NCI-H146 (cell line): Measurements from ENCODE around the gene MYO10.
"Not testable (repeated sequence)": the region's sequence is repeated elsewhere in the genome, so short reads cannot be mapped to it uniquely, and the experiment has no call there.

Experiments
- DNase-seq: peaks from one replicate; lab custom pipeline; 2025; lab: John Stamatoyannopoulos, UW

MYO10 gene

DNA sequence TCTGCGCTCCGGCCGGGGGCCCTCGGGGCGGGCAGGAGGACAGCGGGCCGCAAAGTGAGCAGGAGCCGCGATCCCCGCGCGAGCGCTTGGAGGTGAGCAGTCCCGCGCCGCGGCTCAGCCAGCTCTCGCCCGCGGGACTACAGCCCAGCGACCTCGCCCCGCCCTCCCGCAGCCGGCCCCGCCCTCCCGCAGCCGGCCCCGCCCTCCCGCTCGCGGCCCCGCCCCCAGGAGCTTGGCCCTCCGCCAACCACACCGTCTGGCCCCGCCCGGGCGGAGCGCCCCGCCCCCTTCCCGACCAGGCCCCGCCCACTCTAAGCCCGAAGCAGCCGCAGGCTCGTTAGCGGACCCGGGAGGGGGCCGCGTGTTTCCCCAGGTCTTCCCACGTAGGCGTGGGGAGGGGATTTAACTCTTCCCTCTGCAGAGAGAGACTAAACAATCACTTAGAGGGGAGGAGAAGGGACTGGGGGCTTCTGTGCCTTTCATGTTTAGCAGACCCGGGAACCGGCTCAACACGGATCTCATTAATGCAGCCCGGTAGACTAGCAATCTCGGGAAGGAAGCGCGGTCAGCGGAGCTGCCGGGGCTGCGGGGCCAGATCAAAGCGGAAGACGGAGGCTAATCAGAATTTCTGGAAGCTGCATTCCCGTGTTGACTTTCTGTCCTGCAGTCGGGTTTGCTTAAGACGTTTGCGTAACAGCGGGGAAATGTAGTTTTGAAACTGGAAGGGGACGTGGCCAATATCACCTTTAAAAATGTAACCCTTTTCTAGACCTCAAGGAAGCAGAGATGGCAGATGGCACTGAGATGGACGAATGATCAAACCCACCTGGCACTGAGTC is at the start of gene MYO10:
MYO10 (minus strand) TSS at position 139 of the 839 bp plus-strand sequence. CDS start 480 bp downstream, outside the sequence.
- peak; percentile 89 for DNase-seq

DNA sequence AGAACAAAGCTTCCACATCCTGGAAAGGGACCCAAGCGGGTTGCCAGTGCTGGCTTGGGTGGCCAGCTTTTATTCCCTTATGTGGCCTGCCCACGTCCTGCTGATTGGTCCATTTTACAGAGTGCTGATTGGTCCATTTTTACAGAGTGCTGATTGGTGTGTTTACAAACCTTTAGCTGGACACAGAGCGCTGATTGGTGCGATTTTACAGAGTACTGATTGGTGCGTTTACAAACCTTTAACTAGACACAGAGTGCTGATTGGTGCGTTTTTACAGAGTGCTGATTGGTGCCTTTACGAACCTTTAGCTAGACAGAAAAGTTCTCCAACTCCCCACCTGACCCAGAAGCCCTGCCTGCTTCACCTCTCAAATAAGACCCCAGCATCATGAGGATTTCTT is 49.2 kb upstream of the MYO10 start:
- not testable (repeated sequence) for DNase-seq

DNA sequence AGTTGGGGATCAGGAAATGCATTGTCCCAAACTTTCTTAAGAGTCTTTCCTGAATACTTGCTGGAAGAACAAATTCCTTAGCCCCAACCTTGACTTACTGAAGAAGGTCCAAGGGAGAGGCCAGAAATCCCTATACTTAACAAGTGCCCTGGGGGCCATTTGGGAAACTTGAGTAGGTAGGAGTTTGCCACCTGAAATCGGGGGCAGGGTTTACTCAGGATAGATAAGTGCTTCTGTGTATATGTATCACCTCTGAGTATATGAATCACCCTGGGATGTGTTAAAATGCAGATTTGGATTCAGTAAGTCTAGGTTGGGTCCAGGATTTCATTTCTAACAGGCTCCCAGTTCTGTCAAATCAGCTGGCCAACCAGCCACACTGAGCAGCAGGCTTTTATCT is 47.9 kb upstream of the MYO10 start:
- no peak for DNase-seq

DNA sequence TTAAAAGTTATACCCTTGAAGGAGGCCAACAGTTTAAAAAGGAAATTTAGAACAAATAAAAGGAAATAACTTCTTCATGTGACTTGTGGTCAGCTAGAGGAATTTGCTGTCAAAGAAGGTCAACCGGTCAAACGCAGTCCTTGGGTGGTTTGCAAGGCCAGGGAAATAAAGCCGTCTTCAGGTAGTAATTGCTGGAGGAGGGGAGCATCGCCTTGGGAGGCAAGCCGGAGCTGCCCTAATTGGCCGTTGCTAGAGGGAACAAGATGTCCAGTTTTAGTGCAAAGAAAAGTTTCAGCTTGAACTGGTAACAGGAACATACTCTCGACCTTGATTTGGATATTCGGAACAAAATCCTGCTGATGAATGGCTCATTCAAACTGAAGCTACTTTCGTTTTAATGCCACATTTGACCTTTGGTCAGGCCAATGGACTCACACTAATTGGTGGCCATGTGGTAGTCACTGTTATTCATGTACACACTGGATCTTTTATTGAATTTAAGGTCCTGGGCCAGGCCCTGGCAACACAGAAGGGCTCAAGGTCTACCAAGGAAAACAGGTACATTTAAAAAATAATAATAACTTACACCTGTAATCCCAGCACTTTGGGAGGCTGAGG is 47.0 kb upstream of the MYO10 start:
- no peak for DNase-seq

DNA sequence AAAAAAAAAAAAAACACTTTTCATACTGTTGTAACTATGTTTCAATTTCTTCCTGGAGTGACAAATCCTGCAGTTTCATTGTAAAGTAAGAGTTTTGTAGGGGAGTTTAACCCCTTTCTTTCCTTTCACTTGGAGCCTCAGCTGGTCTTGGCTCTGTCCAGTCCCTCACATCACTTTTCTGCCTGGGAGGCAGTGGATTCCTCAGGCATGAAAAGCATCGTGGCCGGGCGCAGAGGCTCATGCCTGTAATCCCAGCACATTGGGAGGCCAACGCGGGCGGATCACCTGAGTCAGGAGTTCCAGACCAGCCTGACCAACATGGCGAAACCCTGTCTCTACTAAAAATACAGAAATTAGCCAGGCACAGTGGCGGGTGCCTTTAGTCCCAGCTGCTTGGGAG is 45.6 kb upstream of the MYO10 start:
- DNase-seq: no peak

DNA sequence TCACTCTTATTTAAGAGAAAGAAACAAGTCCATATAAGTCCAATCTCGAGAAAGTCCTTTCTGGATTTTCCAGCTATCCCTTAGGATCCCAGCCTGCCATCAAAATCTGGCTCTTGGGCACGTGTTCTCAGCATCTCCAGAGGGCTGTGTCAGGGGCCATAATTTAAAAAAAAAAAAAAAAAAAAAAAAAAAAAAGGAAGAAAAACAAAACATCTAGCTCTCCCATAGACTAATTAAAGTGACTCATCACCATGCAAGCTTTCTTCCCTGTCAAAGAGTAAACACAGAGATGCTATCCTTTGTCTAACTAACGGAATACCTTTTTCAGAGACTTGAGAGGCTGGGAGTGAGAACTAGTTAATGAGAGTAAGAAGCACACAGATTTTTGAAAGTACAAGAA is 44.9 kb upstream of the MYO10 start:
- no peak for DNase-seq

DNA sequence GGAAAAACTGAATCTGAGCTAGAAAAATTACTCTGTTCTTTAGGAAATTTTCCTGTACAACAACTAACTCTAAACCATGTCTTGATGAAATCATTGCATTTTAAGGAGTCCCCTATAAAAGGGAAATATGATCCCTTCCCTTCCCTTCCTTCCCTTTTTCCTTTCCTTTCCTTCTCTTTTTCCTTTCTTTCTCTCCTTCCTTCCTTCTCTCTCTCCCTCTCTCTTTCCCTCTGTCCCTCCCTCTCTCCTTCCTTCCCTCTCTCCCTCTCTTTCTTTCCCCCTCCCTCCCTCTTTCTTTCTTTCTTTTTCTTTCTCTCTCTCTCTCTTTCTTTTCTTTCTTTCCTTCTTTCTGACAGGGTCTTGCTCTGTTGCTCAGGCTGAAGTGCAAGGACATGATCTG is 42.2 kb upstream of the MYO10 start:
- DNase-seq: no peak

DNA sequence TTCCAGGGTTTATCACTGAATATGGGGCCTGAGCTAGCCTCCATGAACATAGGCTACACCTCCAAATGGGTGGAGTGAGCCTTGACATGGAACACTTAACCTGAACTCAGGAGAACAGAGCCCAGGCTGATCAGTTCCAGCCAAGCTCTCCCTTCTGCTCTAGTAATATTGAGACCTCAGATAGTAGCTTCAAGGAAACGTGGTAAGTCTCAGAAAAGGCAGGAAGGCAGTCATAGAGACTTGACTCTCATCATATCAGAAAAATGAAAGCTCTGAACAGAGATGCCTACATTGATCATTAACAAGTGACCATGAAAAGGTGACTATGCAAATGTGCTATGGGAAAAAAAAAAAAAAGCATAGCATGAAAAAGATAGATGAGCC is 40.5 kb upstream of the MYO10 start:
- no peak for DNase-seq

DNA sequence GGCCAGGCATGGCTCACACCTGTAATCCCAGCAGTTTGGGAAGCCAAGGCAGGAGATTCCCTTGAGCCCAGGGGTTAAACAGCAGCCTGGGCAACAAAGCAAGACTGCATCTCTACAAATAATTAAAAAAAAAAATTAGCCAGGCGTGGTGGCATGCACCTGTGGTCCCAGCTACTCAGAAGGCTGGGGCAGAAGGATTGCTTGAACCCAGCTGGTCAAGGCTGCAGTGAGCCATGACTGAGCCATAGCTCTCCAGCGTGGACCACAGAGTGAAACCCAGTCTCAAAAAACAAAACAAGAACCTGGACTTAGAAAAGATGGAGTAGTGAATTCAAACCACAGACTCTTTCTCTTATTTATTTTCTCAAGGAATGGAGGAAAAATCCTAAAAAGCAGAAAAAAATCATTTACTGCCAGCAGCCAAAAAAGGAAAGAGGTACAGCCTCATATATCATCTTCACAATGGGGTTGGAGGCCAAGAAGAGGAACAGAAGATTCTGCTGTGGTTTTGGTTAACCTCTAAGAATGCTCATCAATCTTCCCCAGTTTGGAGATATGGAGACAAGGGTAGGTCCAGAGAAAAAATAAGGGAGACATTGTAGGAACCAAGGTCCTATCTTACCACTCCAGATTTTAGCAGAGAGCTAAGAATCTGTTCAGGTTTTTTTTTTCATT is 40.0 kb upstream of the MYO10 start:
- no peak for DNase-seq

DNA sequence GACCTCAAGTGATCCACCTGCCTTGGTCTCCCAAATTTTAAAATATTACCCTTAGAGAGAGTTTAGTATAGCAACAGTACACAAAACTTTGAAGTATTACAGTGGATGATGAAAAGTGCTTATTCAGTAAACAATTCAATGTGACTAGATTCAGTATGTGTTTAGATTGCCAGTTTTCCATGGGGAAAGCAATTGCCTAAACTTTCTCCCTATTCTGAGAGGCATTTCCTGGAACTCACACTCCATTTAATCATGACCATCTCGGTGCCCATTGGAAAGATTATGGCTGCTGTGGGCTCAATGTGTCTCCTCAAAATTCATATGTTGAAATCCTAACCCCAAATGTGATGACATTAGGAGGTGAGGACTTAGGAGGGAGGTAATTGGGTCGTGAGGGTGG is 38.9 kb upstream of the MYO10 start:
- DNase-seq: no peak

DNA sequence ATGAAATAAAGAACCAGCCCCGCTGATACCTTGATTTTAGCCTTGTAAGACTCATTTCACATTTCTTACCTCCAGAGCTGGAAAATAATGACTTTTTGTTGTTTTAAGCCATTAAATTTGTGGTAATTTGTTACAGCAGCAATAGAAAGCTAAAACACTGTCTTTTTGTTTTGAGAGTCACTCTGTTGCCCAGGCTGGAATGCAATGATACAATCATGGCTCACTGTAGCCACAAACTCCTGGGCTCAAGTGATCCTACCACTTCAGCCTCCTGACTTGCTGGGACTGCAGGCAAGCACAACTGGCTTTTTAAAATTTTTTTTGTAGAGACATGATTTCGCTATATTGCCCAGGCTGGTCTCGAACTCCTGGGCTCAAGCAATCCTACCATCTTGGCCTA is 34.7 kb upstream of the MYO10 start:
- no peak for DNase-seq

DNA sequence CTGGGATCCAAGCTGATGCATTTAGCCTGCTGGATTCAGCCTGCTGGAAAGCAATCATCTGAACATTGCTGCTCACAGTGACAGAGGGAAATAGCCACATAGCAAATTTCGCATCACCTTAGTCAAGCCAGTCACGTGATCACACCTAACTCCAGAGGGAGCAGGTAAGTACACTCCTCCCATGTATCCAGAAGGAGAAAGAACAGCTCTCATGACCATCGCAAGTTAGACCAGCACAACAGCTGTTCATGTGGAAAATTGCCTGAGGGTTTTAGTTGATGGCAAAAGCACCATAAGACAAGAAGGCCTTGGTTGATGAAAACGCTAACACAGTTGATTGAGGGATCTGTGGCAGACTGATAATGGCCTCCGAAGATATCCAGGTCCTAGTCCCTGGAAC is 34.2 kb upstream of the MYO10 start:
- no peak for DNase-seq

DNA sequence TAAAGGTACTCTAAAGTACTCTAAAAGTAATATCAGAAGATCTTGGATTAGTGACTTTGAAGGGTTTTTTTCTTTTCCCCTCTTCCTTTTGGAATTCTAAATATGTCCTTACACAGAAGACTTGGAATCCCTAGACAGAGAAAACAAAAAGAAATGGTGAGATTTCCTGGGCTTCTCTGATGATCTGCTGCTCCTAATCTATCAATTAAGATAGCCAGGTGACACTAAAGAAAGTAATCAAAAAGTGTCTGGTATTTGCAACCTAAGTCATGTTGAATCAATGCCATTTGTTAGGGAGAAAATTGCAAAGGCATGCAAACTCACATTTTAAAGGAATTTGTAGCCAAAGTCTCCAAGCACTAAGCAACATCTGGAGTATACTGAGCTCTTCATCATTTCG is 29.5 kb upstream of the MYO10 start:
- no peak for DNase-seq

DNA sequence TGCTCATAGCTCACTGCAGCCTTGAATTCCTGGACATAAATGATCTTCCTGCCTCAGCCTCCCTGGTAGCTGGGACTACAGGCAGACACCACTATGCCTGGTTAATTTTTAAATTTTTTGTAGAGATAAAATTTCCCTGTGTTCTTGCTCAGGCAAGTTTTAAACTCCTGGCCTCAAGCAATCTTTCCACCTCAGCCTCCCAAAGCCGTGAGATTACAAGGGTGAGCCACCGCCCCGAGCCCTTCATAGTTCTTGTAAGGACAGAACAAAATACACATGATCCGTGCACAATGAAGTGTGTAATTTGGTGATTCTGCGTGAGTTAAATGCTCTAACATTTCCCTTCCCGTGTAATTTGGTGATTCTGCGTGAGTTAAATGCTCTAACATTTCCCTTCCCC is 27.7 kb upstream of the MYO10 start:
- DNase-seq: no peak

DNA sequence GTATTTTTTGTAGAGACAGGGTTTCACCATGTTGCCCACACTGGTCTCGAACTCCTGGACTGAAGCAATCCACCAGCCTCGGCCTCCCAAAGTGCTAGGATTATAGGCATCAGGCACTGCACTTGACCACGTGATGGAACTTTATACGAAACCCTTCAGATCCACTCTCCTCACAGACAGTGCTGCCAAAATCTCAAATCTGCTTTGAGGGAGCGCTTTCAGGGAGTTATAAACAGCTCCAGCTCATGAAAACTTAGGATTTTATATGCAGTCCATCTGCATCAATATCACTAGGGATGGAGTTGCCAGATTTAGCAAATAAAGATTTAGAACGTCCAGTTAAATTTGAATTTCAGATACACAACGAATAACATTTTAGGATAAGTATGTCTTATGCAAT is 25.0 kb upstream of the MYO10 start:
- no peak for DNase-seq

DNA sequence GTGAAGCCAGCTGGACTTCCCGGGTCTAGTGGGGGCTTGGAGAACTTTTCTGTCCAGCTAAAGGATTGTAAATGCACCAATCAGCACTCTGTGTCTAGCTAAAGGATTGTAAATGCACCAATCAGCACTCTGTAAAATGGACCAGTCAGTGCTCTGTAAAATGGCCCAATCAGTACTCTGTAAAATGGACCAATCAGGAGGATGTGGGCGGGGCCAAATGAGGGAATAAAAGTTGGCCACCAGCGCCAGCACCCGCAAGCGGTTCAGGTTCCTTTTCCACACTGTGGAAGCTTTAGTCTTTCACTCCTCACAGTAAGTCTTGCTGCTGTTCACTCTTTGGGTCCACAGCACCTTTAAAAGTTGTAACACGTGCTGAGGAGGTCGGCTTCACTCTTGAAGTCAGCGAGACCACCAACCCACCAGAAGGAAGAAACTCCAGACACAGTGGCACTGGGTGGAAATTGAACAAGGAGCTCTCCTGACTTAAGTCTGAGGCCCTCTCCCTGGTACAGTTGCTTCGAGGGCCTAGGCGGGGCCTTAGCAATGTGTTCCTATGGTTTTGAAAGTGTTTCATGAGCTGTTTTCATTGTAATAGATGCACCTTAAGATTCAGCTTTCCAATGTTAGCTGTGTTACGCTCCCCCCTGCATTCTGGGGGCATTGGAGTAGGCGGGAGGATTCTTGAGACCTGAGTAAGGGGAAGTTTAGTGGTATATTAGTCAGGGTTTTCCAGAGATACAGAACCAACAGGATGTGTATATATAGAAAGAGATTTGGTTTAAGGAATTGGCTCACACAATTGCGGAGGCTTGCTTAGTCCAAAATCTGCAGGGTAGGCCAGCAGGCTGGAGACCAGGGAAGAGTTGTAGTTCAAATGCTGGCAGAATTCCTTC is 21.5 kb upstream of the MYO10 start:
- no peak for DNase-seq

DNA sequence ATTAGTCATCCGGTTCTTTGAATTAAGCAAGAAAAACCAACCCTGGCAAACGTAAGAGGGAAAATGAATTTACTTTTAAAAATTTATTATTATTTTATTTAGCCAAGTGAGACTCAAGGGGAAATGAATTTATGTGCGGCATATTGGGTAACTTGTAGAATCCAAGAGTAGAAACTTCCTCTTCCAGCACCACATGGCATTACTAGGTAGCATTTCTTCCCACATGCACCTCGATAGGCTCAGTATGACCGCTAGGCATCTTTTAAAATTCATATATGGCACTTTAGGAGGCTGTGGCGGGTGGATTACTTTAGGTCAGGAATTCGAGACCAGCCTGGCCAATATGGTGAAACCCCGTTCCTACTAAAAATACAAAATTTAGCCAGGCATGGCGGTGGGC is 17.6 kb upstream of the MYO10 start:
- DNase-seq: no peak

DNA sequence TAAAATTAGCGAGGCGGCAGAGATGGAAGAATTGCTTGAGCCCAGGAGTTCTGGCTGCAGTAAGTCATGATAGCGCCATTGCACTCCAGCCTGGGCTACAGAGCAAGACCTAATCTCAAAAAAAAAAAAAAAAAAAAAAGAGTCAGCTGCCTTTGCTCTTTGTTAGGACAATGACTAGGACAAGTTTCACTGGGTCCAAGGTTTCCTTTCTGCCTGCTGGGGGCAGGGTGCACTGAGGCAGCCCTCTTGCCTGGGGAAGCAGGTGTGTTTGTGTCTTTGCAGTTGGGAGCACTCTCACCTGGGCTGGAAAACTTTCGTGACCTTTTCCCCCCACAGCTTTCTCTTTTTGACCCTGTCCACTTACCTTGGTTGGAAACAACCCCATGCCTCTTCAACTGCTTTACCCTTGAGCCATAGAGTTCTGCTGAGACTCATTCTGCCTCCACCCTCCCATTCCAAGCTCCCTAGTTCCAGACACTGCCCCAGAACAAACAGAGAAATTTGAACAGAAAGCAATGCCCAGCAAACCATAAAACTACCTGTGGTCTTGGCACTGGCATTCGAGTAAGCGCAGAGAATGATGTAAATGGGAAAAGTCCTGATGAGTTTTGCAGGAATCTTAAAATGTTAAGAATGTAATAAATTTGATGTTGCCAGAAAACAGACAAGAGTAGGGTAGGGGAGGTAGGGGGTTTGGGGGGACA is 17.0 kb upstream of the MYO10 start:
- DNase-seq: no peak

DNA sequence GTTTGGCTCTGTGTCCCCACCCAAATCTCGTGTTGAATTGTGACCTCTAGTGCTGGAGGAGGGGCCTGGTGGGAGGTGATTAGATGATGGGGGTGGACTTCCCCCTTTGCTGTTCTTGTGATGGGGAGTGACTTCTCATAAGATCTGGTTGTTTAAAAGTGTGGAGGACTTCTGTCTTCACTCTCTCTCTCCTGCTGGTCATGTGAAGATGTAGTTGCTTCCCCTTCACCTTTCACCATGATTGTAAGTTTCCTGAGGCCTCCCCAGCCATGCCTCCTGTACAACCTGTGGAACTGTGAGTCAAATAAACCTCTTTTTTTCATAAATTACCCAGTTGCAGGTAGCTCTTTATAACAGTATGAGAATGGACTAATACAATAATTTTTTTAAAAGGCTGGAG is 10.6 kb upstream of the MYO10 start:
- DNase-seq: no peak

DNA sequence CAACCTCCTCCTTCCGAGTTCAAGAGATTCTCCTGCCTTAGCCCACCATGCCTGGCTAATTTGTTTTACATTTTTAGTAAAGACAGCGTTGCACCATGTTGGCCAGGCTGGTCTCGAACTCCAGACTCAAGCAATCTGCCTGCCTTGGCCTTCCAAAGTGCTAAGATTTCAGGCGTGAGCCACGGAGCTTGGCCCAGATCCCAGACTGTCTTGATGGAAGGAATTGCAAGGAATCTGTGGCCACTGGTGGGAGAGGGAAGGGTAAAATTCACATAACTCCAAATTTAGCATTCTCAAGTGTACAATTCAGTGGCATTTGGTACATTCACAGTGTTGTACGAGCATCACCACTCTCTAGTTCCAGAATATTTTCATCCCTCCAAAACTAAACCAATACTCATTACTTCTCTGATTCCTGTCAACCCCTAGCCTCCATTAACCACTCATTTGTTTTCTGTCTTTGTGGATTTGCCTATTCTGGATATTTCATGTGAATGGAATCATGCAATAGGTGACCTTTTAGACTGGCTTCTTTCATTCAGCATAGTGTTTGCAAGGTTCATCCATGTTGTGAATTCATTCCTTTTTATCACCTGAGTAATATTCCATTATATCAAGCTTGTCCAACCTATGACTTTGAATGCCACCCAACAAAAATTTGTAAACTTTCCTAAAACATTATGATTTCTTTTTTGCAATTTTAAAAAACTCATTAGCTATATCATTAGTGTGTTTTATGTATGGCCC is 8.9 kb upstream of the MYO10 start:
- no peak for DNase-seq
